ENCODE results near the gene THSD4.

THSD4 gene

DNA sequence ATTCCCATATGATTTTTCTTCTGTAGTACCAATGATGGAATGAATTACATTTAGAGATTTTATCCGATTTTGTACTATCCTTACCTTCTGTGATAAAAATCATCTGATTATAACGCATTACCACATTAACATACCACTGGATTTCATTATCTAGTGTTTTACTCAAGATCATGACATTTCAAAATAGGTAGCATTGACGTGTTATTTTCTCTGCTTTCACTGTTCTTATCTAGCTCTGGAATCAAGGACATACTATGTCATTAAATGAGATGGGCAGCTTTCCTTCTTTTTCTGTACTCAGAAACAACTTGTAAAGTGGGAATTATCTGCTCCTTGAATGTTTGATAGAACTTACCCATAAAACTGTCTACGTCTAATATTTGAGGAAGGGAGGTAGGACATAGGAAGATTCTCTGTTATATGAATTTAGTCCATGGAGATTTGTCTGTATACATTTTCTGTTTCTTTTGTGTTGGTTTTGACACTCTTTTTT lies 511.4 kb downstream of the THSD4 start:
- H2AFZ ChIP-seq (ENCODE audit: low read length) = no peak overlapping the region
- no peak overlapping the region for H3K4me3 ChIP-seq (ENCODE audit: low read length, poor library complexity, severe bottlenecking)
- no peaks in the 10 kb centered on the region for H3K9me3 ChIP-seq (ENCODE audit: insufficient read depth, low read depth, low read length)
- no peak overlapping the region for H3K9ac ChIP-seq (ENCODE audit: low read depth, low read length, poor library complexity, severe bottlenecking)
- H3K36me3 ChIP-seq (ENCODE audit: insufficient read depth, low read length) = no peaks in the 10 kb centered on the region
- H3K9me2 ChIP-seq (replicated peaks; ENCODE audit: low read depth, low read length) = no peaks in the 10 kb centered on the region
- H3K4me1 ChIP-seq (ENCODE audit: insufficient read depth, low read length, poor library complexity, severe bottlenecking) = no peaks in the 10 kb centered on the region
- H3K27me3 ChIP-seq (ENCODE audit: insufficient read depth, low read length, poor library complexity, severe bottlenecking) = peaks cover 4% of the 10 kb centered on the region
- no peaks in the 10 kb centered on the region for H4K20me1 ChIP-seq (ENCODE audit: insufficient read depth, low read length, poor library complexity, severe bottlenecking)
- no peak overlapping the region for H3K4me2 ChIP-seq (ENCODE audit: low read depth, low read length, poor library complexity, severe bottlenecking)
- no peaks in the 10 kb centered on the region for H3F3A ChIP-seq (ENCODE audit: low read depth)
- H3K79me2 ChIP-seq (ENCODE audit: insufficient read depth, low read length) = no peaks in the 10 kb centered on the region
- TF ChIP-seq EZH2phosphoT487 (IDR thresholded peaks at IDR 0.05; ENCODE audit: borderline replicate concordance) = no peak
- TF ChIP-seq, protein P1, sequence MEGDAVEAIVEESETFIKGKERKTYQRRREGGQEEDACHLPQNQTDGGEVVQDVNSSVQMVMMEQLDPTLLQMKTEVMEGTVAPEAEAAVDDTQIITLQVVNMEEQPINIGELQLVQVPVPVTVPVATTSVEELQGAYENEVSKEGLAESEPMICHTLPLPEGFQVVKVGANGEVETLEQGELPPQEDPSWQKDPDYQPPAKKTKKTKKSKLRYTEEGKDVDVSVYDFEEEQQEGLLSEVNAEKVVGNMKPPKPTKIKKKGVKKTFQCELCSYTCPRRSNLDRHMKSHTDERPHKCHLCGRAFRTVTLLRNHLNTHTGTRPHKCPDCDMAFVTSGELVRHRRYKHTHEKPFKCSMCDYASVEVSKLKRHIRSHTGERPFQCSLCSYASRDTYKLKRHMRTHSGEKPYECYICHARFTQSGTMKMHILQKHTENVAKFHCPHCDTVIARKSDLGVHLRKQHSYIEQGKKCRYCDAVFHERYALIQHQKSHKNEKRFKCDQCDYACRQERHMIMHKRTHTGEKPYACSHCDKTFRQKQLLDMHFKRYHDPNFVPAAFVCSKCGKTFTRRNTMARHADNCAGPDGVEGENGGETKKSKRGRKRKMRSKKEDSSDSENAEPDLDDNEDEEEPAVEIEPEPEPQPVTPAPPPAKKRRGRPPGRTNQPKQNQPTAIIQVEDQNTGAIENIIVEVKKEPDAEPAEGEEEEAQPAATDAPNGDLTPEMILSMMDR (conservative IDR thresholded peaks at IDR 0.05; ENCODE audit: low read length) = no peak

DNA sequence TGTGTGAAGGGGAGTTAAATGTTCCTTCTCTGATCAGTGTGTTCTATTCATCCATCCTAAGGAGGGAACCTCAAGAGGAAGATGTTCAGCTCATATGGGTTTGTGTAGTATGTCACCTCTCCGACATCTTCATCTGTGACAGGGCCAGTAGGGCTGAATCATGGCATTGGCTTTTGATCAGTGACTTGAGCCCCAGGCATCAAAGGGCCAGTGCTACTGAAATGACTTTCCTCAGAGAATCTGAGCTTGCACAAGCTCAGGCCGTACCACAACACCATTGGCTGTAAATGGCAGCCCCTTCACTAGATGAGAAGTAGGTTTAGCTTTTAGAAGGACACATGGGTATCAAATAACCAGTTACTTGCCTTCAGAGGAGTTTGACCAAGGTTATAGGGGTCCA lies 511.9 kb downstream of the THSD4 start:
- TF ChIP-seq, protein P1 (conservative IDR thresholded peaks at IDR 0.05; ENCODE audit: low read length) = no peak
- no peak for TF ChIP-seq EZH2phosphoT487 (IDR thresholded peaks at IDR 0.05; ENCODE audit: borderline replicate concordance)
- H3F3A ChIP-seq (ENCODE audit: low read depth) = no peaks in the 10 kb centered on the region
- no peaks in the 10 kb centered on the region for H3K4me1 ChIP-seq (ENCODE audit: insufficient read depth, low read length, poor library complexity, severe bottlenecking)
- no peak overlapping the region for H3K4me3 ChIP-seq (ENCODE audit: low read length, poor library complexity, severe bottlenecking)
- H3K79me2 ChIP-seq (ENCODE audit: insufficient read depth, low read length) = no peaks in the 10 kb centered on the region
- H2AFZ ChIP-seq (ENCODE audit: low read length) = no peak overlapping the region
- no peaks in the 10 kb centered on the region for H3K9me3 ChIP-seq (ENCODE audit: insufficient read depth, low read depth, low read length)
- no peaks in the 10 kb centered on the region for H3K9me2 ChIP-seq (replicated peaks; ENCODE audit: low read depth, low read length)
- H4K20me1 ChIP-seq (ENCODE audit: insufficient read depth, low read length, poor library complexity, severe bottlenecking) = no peaks in the 10 kb centered on the region
- no peaks in the 10 kb centered on the region for H3K36me3 ChIP-seq (ENCODE audit: insufficient read depth, low read length)
- H3K9ac ChIP-seq (ENCODE audit: low read depth, low read length, poor library complexity, severe bottlenecking) = no peak overlapping the region
- H3K27me3 ChIP-seq (ENCODE audit: insufficient read depth, low read length, poor library complexity, severe bottlenecking) = peaks cover 4% of the 10 kb centered on the region
- H3K4me2 ChIP-seq (ENCODE audit: low read depth, low read length, poor library complexity, severe bottlenecking) = no peak overlapping the region

DNA sequence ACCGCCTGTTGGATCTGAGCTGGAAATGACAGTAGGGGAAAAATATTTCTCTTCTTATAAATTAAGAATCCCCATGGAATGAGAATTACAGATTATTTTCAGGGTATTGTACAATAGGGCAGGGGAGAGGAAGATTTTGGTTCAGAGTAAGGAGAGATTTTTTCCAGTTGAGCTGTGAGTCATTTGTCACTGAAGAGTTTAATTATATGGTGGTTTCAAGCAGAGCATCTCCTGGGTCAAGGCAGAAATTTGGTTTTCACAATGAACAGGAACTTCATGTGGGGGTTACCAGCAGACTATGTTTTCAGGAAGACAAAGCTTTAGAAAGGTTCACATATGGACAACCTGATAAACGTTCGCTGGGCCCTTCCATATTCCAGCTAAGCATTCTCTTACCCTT lies 512.3 kb downstream of the THSD4 start:
- no peak for TF ChIP-seq EZH2phosphoT487 (IDR thresholded peaks at IDR 0.05; ENCODE audit: borderline replicate concordance)
- Histone ChIP-seq H3K36me3 (ENCODE audit: insufficient read depth, low read length) (no peaks in the 10 kb centered on the region), H3K9me2 (replicated peaks; ENCODE audit: low read depth, low read length) (no peaks in the 10 kb centered on the region), H3K4me3 (ENCODE audit: low read length, poor library complexity, severe bottlenecking) (no peak overlapping the region), H3K27me3 (ENCODE audit: insufficient read depth, low read length, poor library complexity, severe bottlenecking) (peaks cover 4% of the 10 kb centered on the region), H2AFZ (ENCODE audit: low read length) (no peak overlapping the region), H3K79me2 (ENCODE audit: insufficient read depth, low read length) (no peaks in the 10 kb centered on the region), H3F3A (ENCODE audit: low read depth) (no peaks in the 10 kb centered on the region), H4K20me1 (ENCODE audit: insufficient read depth, low read length, poor library complexity, severe bottlenecking) (no peaks in the 10 kb centered on the region), H3K4me2 (ENCODE audit: low read depth, low read length, poor library complexity, severe bottlenecking) (no peak overlapping the region), H3K9me3 (ENCODE audit: insufficient read depth, low read depth, low read length) (no peaks in the 10 kb centered on the region), H3K9ac (ENCODE audit: low read depth, low read length, poor library complexity, severe bottlenecking) (no peak overlapping the region), H3K4me1 (ENCODE audit: insufficient read depth, low read length, poor library complexity, severe bottlenecking) (no peaks in the 10 kb centered on the region)

Data from Loucy (cell line).